Measurements from ENCODE around the gene AOC1. TPM values are rescaled to one million over a fixed set of nuclear protein-coding genes. Genes with fewer than 3 reads are reported as not detected.

AOC1 gene
- total RNA-seq, 1 donor from 2014 or later: 0.64 TPM

DNA sequence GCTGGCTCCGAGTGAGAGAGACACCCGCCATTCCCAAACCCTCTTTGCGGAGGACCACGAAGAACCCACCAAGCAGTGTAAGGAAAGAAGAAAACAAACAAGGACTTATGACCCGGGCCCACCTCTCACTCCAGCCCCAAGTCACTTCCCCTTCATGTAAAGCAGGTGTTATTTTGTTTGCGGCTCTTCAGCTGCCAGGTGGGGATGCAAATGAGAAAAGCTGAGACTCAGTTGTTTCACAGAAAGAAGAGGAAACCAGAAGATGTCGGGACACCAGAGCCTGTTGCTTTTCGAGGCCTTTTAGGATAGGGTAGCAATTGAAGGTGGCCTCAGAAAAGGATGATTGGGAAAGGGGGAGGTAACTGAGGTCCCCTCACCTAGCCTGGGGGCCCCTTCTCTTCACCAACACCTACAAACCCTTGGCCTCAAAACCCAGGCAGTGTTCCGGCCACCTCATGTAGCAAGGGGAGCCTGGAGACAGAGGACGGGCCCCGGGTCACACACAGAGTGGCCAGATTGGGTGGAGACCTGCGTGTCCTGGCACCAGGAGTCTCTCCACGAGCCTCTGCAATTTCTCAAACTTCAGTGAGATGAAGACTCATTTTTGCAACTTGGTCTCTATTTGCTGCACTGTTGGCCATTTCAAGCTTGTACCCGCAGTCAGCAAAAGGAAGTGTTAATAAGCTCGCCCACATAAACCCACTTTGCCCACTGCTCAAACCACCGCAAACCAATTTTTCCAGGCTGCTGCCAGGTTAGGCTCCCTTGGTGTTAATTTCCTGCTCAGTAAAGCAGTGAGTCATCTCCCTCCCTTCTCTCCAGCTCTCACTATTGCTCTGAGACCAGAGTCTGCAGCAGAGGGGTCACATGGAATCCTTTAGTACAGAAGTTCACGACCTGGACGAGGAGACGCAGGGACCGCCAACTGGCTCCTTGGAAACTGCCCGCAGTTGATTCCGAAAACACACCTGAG lies 45.5 kb downstream of the AOC1 start:
- no peaks in the 10 kb centered on the region for H3K36me3 ChIP-seq
- peaks cover 18% of the 10 kb centered on the region for H3K27me3 ChIP-seq
- ATAC-seq (no peak), DNase-seq (no peak)
- no peaks in the 10 kb centered on the region for H3K4me1 ChIP-seq
- H3K4me3 ChIP-seq: no peak overlapping the region
- peaks cover 3% of the 10 kb centered on the region for H3K9me3 ChIP-seq
- TF ChIP-seq, protein P1, sequence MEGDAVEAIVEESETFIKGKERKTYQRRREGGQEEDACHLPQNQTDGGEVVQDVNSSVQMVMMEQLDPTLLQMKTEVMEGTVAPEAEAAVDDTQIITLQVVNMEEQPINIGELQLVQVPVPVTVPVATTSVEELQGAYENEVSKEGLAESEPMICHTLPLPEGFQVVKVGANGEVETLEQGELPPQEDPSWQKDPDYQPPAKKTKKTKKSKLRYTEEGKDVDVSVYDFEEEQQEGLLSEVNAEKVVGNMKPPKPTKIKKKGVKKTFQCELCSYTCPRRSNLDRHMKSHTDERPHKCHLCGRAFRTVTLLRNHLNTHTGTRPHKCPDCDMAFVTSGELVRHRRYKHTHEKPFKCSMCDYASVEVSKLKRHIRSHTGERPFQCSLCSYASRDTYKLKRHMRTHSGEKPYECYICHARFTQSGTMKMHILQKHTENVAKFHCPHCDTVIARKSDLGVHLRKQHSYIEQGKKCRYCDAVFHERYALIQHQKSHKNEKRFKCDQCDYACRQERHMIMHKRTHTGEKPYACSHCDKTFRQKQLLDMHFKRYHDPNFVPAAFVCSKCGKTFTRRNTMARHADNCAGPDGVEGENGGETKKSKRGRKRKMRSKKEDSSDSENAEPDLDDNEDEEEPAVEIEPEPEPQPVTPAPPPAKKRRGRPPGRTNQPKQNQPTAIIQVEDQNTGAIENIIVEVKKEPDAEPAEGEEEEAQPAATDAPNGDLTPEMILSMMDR (IDR thresholded peaks at IDR 0.05): no peak
- H3K27ac ChIP-seq: no peak overlapping the region
- intact Hi-C loops (cut with DNase I): loop anchor here (5.0 kb wide), 1 partner anchor 90 kb away; no protein-coding TSS in a partner anchor

DNA sequence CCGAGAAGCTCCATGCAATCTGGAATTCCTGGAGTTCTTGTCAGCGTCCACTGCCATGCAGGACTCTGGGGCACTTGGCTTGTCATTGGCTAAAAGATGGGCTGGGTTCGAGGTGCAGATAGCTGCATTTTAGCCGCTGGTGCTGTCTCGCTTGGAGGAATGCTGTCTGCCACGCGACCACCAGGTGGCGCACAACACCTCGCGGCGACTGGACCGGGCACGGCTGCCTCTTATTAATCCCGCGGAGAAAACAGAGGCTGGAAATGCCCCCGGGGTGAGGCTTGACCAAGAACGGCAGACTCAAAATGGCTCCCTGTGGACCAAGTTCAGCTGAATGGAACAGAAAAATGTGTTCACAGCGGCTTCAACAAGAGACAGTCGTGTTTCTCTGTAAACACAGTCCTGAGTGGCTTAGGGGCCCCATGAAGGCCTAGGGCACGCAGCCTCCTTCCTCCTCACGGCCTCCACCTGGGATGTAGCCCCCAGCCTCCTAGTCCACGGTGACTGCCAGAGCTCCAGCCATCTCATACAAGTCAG lies 46.2 kb downstream of the AOC1 start:
- peaks cover 18% of the 10 kb centered on the region for H3K27me3 ChIP-seq
- ATAC-seq: peak; percentile 88
- intact Hi-C loops (cut with DNase I): loop anchor here (5.0 kb wide), 1 partner anchor 89 kb away; no protein-coding TSS in a partner anchor

DNA sequence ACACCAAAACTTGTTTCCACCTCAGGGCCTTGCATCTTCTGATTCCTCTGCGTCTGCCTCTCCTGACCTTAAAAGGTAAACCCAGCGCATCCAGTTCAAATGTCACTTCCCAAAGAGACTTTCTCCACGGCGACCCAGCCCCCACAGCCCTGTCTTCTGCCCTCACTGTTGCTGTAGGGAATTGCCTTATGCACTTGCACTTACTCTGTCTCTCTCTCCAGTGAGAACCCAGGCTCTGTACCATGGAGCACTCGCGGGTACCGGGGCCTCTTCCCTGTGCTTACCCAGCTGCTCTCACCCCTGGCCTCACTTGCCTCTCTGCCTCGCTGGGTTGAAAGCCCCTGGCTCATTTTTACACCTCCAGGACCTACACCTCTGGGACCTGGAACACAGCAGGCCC lies 48.4 kb downstream of the AOC1 start:
- no peaks in the 10 kb centered on the region for H3K4me1 ChIP-seq
- intact Hi-C loops (cut with DNase I): no loop called here
- ATAC-seq (no peak), DNase-seq (no peak)
- H3K27me3 ChIP-seq: peaks cover 18% of the 10 kb centered on the region
- no peaks in the 10 kb centered on the region for H3K36me3 ChIP-seq
- no peaks in the 10 kb centered on the region for H3K9me3 ChIP-seq
- TF ChIP-seq, protein P1 (IDR thresholded peaks at IDR 0.05): no peak
- no peak overlapping the region for H3K4me3 ChIP-seq
- H3K27ac ChIP-seq: no peak overlapping the region

More for the DNA sequence above, 46.2 kb downstream of the AOC1 start:
- no peaks in the 10 kb centered on the region for H3K4me1 ChIP-seq
- peak; percentile 90 for DNase-seq
- no peak overlapping the region for H3K27ac ChIP-seq
- H3K4me3 ChIP-seq: no peak overlapping the region
- no peaks in the 10 kb centered on the region for H3K9me3 ChIP-seq
- TF ChIP-seq, protein P1 (IDR thresholded peaks at IDR 0.05): peak; percentile 99
- no peaks in the 10 kb centered on the region for H3K36me3 ChIP-seq

DNA sequence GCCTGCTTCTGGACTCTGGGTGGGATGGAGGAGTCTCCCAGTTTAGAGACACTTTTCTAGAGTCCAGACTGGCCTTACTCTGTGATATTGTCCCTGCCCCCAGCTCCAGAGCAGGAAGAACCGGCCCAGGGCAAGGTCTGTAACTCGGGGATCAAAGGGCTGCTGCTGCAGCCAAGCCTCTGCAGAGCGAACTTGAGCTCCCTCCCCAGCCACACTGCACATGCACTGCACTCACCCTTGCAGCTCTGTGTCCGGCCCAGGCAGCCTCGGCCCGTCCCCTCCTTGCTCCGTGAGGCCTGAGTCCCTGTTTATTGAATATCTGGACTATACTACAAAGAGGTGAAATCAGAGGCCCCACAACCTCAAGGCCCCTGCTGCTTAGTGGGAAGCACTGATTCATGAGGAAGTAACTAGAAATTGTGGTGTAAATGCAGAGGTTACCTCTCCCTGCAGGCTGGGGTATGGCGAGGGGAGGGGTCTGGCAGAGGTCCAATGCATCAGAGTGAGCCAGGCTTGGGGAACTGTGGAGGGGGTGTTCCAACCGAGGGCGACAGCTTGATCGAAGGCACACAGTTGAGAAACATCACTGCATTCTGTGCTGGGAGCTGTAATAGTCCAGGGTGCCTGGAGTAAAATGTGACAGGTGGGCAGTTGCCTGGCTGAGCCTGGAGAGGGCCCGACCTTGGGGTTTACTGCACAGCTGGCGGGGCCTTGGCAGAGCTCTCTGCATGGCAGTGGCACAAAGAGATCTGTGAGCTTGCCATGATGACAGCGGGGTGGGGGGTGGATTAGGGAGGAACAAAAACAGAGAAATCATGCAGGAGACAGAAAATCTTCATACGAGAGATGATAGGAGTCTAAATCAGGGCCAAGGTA lies 49.1 kb downstream of the AOC1 start:
- ATAC-seq: no peak
- no peak overlapping the region for H3K27ac ChIP-seq
- no peak overlapping the region for H3K4me3 ChIP-seq
- H3K27me3 ChIP-seq: peaks cover 20% of the 10 kb centered on the region
- no peak for DNase-seq
- intact Hi-C loops (cut with DNase I): no loop called here
- H3K9me3 ChIP-seq: no peaks in the 10 kb centered on the region
- TF ChIP-seq, protein P1 (IDR thresholded peaks at IDR 0.05): no peak
- H3K4me1 ChIP-seq: no peaks in the 10 kb centered on the region
- H3K36me3 ChIP-seq: no peaks in the 10 kb centered on the region

Data from upper lobe of right lung (tissue), 1 donor.